Ectodermal cell (in vitro differentiated cells): ENCODE measurements around the gene PHKG2.

Experiments
- H3K27ac ChIP-seq: 2 replicates; pipeline ENCODE4 v1.7.0; 2013; ENCODE audit warnings: mild to moderate bottlenecking, low read depth, low read length; ENCODE audit not compliant: insufficient read depth, poor library complexity, severe bottlenecking
- H3K27me3 ChIP-seq: 2 replicates; pipeline ENCODE4 v1.7.0; 2013; ENCODE audit warnings: mild to moderate bottlenecking, low read length; ENCODE audit not compliant: insufficient read depth, control insufficient read depth, poor library complexity, severe bottlenecking
- H3K36me3 ChIP-seq: one replicate; pipeline ENCODE4 v1.7.0; 2013; ENCODE audit warnings: low read length; ENCODE audit not compliant: control insufficient read depth, insufficient read depth
- H3K4me1 ChIP-seq: one replicate; pipeline ENCODE4 v1.7.0; 2013; ENCODE audit warnings: low read length; ENCODE audit not compliant: control insufficient read depth, insufficient read depth
- H3K4me3 ChIP-seq: 2 replicates; pipeline ENCODE4 v1.7.0; 2013; ENCODE audit warnings: low read depth, low read length, control low read depth; ENCODE audit not compliant: insufficient read depth
- H3K9me3 ChIP-seq: 2 replicates; pipeline ENCODE4 v1.7.0; 2013; ENCODE audit warnings: mild to moderate bottlenecking, low read length, moderate library complexity; ENCODE audit not compliant: control insufficient read depth
- WGBS, 2 experiments: methylation state at CpG; one replicate each; pipeline ENCODE4 v1.1.7; 2013; ENCODE audit warnings: missing lambda C conversion rate in 2 of 2; 5-methylcytosine and 5-hydroxymethylcytosine counted together

PHKG2 gene

GRCh38 chr16:30711712-30712111, 36.5 kb upstream of the PHKG2 start:
- WGBS, 2 experiments: 96 to 98% methylated on average over 1 of the region's 1 CpG
- H3K27ac ChIP-seq: no peak overlapping the region
- H3K4me1 ChIP-seq: no peaks in the 10 kb centered on the region
- H3K4me3 ChIP-seq: no peak overlapping the region
- no peaks in the 10 kb centered on the region for H3K9me3 ChIP-seq
- H3K27me3 ChIP-seq: no peaks in the 10 kb centered on the region
- peaks cover 67% of the 10 kb centered on the region for H3K36me3 ChIP-seq

- no peaks in the 10 kb centered on the region for H3K27me3 ChIP-seq
- H3K36me3 ChIP-seq: peaks cover 57% of the 10 kb centered on the region
- H3K9me3 ChIP-seq: no peaks in the 10 kb centered on the region
- H3K4me1 ChIP-seq: no peaks in the 10 kb centered on the region
- H3K27ac ChIP-seq: no peak overlapping the region
- WGBS, 2 experiments: 97% methylated on average over 17 of the region's 17 CpGs
- no peak overlapping the region for H3K4me3 ChIP-seq
Measured at GRCh38 chr16:30715750-30716445, 32.3 kb upstream of the PHKG2 start.

- 95 to 96% methylated on average over 11 of the region's 11 CpGs for WGBS, 2 experiments
- Histone ChIP-seq H3K9me3 (no peaks in the 10 kb centered on the region), H3K4me3 (no peak overlapping the region), H3K4me1 (no peaks in the 10 kb centered on the region), H3K27ac (no peak overlapping the region), H3K27me3 (no peaks in the 10 kb centered on the region), H3K36me3 (peaks cover 71% of the 10 kb centered on the region)
Measured at GRCh38 chr16:30720086-30720485, 28.1 kb upstream of the PHKG2 start.

- 94 to 96% methylated on average over 8 of the region's 9 CpGs for WGBS, 2 experiments
- Histone ChIP-seq H3K27ac (no peak overlapping the region), H3K36me3 (peaks cover 74% of the 10 kb centered on the region), H3K4me1 (no peaks in the 10 kb centered on the region), H3K9me3 (no peaks in the 10 kb centered on the region), H3K4me3 (no peak overlapping the region), H3K27me3 (no peaks in the 10 kb centered on the region)
Measured at GRCh38 chr16:30720694-30721093, 27.5 kb upstream of the PHKG2 start.

DNA sequence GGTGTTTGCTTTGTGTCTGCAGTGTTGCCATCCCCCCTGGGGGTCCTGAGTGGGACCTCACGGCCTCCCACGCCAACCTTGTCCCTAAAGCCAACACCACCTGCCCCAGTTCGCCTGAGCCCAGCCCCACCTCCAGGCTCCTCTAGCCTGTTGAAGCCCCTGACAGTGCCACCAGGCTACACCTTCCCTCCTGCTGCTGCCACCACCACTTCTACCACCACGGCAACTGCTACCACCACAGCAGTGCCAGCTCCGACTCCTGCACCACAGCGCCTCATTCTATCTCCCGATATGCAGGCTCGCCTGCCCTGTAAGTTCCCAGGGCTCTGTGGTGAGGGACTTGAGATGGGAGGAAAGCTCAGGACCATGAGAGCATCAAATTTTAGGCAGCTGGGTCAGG, 27.1 kb upstream of the PHKG2 start:
- H3K27me3 ChIP-seq: no peaks in the 10 kb centered on the region
- H3K4me3 ChIP-seq: no peak overlapping the region
- H3K4me1 ChIP-seq: no peaks in the 10 kb centered on the region
- H3K36me3 ChIP-seq: peaks cover 73% of the 10 kb centered on the region
- H3K9me3 ChIP-seq: no peaks in the 10 kb centered on the region
- H3K27ac ChIP-seq: no peak overlapping the region
- 95 to 97% methylated on average over 8 of the region's 8 CpGs for WGBS, 2 experiments

- Histone ChIP-seq H3K4me1 (no peaks in the 10 kb centered on the region), H3K4me3 (no peak overlapping the region), H3K27me3 (no peaks in the 10 kb centered on the region), H3K36me3 (peaks cover 72% of the 10 kb centered on the region), H3K27ac (no peak overlapping the region), H3K9me3 (no peaks in the 10 kb centered on the region)
- WGBS, 2 experiments: 90 to 93% methylated on average over 1 of the region's 1 CpG
Measured at GRCh38 chr16:30721606-30722005, 26.6 kb upstream of the PHKG2 start.

GRCh38 chr16:30722443-30722842, 25.8 kb upstream of the PHKG2 start:
- Histone ChIP-seq H3K36me3 (peaks cover 70% of the 10 kb centered on the region), H3K9me3 (no peaks in the 10 kb centered on the region), H3K4me1 (no peaks in the 10 kb centered on the region), H3K27ac (no peak overlapping the region), H3K27me3 (no peaks in the 10 kb centered on the region), H3K4me3 (no peak overlapping the region)
- 94 to 96% methylated on average over 6 of the region's 6 CpGs for WGBS, 2 experiments

DNA sequence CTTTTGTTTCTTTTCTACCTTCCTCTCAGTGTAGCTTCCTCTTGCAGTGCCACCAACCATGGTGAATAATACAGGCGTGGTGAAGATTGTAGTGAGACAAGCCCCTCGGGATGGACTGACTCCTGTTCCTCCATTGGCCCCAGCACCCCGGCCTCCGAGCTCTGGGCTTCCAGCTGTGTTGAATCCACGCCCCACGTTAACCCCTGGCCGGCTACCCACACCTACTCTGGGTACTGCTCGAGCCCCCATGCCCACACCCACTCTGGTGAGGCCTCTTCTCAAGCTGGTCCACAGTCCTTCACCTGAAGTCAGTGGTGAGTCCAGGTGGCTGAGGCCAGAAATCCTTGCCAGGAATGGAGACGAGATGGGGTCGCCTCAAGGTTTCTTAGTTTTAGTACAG, 25.3 kb upstream of the PHKG2 start:
- no peaks in the 10 kb centered on the region for H3K9me3 ChIP-seq
- peaks cover 70% of the 10 kb centered on the region for H3K36me3 ChIP-seq
- H3K27me3 ChIP-seq: no peaks in the 10 kb centered on the region
- no peaks in the 10 kb centered on the region for H3K4me1 ChIP-seq
- no peak overlapping the region for H3K4me3 ChIP-seq
- 95% methylated on average over 10 of the region's 10 CpGs for WGBS, 2 experiments
- H3K27ac ChIP-seq: no peak overlapping the region

DNA sequence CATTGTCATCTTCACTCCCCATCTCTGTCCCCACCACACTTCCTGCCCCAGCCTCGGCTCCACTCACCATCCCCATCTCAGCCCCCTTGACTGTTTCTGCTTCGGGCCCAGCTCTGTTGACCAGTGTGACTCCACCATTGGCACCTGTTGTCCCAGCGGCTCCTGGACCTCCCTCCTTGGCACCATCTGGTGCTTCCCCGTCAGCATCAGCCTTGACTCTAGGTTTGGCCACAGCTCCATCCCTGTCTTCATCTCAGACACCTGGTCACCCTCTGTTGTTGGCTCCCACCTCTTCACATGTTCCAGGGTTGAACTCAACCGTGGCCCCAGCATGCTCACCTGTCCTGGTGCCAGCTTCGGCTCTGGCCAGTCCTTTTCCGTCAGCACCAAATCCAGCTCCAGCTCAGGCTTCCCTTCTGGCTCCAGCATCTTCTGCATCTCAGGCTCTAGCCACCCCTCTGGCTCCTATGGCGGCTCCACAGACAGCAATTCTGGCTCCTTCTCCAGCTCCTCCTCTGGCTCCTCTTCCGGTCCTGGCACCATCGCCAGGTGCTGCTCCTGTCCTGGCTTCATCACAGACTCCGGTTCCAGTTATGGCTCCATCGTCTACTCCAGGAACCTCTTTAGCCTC, 24.4 kb upstream of the PHKG2 start:
- Histone ChIP-seq H3K4me3 (no peak overlapping the region), H3K4me1 (no peaks in the 10 kb centered on the region), H3K27ac (no peak overlapping the region), H3K27me3 (no peaks in the 10 kb centered on the region), H3K36me3 (peaks cover 66% of the 10 kb centered on the region), H3K9me3 (no peaks in the 10 kb centered on the region)
- 96 to 97% methylated on average over 12 of the region's 12 CpGs for WGBS, 2 experiments

GRCh38 chr16:30724641-30725417, 23.4 kb upstream of the PHKG2 start:
- H3K4me3 ChIP-seq: no peak overlapping the region
- H3K27ac ChIP-seq: no peak overlapping the region
- H3K36me3 ChIP-seq: peaks cover 71% of the 10 kb centered on the region
- no peaks in the 10 kb centered on the region for H3K9me3 ChIP-seq
- H3K4me1 ChIP-seq: no peaks in the 10 kb centered on the region
- WGBS, 2 experiments: 96 to 97% methylated on average over 19 to 23 of the region's 23 CpGs
- H3K27me3 ChIP-seq: no peaks in the 10 kb centered on the region
